B cell (primary cell): ENCODE measurements around the gene MFSD6L.
A peak's percentile ranks its signal among the peaks of the same experiment; 100 is the strongest.

ENCODE experiments used
- EZH2 ChIP-seq: IDR thresholded peaks from 2 replicates; pipeline ENCODE4 v1.6.1; 2012; ENCODE audit warnings: borderline replicate concordance, low read depth, mild to moderate bottlenecking, moderate library complexity, low read length; ENCODE audit not compliant: insufficient read depth, poor library complexity, severe bottlenecking
- TF ChIP-seq, protein P1 (sequence below): fragments of 200-600 bp; IDR thresholded peaks from one replicate; pipeline ENCODE4 v1.8.0; 2022; ENCODE audit warnings: antibody characterized with exemption, mild to moderate bottlenecking

DNA sequence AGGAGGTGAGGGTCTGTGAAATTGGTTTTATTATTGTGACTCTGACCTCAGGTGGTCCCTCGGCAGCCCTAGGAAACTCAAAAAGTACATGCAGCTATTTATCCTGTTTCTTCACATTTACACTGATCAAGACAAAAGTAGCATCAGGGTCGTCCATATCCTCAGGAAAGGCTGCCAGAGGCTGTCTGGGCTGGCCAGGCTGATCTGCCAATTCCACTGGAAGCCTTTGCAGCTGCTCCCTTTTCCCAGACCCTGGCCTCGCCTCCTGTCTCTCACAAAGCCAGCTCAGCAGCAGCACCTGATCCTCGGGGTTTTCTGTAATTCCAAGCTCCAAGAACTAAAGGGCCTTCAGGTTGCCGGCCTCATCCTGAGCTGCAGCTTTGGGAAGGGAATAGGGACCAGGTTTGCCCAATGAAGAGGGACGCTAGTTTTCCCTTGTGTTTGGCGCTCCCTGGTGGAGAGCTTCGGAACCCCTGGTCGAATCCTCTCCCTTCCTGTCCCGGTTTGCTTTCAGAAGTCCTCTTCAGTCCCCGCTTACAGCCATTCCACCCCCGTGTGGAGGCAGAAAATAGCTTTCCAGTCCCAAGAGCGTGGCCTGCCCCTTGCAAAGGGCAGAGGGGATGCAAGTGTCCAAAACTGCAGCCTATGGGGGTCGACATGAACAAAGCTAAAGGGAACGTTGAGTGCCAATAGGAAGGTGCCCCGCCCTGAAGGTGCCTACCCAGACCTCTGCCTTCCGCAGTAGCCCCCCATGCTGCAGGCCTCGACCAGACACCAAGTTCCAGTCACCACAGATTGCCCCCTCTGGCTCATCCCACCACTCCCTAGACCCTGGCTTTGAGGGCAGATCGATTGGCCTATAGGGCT is 13.4 kb downstream of the MFSD6L start:
- TF ChIP-seq, protein P1, sequence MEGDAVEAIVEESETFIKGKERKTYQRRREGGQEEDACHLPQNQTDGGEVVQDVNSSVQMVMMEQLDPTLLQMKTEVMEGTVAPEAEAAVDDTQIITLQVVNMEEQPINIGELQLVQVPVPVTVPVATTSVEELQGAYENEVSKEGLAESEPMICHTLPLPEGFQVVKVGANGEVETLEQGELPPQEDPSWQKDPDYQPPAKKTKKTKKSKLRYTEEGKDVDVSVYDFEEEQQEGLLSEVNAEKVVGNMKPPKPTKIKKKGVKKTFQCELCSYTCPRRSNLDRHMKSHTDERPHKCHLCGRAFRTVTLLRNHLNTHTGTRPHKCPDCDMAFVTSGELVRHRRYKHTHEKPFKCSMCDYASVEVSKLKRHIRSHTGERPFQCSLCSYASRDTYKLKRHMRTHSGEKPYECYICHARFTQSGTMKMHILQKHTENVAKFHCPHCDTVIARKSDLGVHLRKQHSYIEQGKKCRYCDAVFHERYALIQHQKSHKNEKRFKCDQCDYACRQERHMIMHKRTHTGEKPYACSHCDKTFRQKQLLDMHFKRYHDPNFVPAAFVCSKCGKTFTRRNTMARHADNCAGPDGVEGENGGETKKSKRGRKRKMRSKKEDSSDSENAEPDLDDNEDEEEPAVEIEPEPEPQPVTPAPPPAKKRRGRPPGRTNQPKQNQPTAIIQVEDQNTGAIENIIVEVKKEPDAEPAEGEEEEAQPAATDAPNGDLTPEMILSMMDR, result peak; percentile 94
- no peak for TF ChIP-seq EZH2
